CD4-positive, alpha-beta T cell treated with Interleukin-21 for 1 hour (primary cell): ENCODE data around the gene F9.
A peak's percentile ranks its signal among the peaks of the same experiment; 100 is the strongest.
"Not testable (repeated sequence)": the region's sequence is repeated elsewhere in the genome, so short reads cannot be mapped to it uniquely, and the experiment has no call there.

Experiments
- DNase-seq: peaks from one replicate; pipeline ENCODE4 v3.0.0-alpha.2; 2020

F9 gene

GRCh38 chrX:139530550-139530949 lies at the start of gene F9:
Gene F9 (plus strand): TSS chrX:139530739. CDS start chrX:139530765, 26 bp downstream.
- DNase-seq: no peak

DNA sequence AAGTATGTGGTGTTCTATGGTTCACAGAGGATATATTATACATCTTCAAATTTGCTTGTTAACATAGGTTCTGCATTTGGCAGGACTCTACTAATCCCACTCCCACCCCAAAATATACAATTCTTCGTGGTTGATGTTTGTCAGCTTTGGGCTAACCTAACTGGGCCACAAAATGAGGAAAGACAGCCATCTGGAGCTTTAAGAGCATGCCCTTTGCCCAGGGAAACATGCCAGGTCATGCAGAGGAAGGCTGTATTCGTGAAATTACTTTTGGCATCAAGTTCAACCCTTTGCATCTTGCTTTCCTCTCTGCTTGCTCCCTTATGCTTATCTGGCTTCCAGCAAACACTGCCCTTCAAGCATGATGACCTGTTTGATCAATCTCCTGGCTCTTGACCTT lies 46.8 kb upstream of the F9 start:
- no peak for DNase-seq

DNA sequence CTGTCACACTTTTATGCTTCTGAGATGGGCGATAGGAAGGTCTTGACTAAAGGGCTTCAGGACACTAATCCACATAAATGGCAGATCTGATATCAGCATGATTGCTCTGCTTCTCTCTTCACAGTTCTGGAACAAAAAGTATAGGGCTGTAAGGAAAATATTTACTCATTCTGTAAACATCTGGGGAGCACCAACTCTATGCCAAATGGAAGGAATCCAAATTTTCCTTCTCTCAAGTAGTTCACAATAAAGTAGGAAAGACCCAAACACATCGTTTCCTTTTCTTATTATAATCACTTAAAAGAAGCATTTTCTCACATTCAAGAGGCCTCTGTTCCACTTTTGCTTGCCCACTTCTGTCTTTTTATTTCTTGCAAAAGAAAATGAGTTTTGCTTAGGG lies 45.9 kb upstream of the F9 start:
- no peak for DNase-seq

GRCh38 chrX:139495324-139495723 lies 35.2 kb upstream of the F9 start:
- DNase-seq: no peak

- no peak for DNase-seq
These were observed 24.2 kb upstream of the F9 start for GRCh38 chrX:139506333-139506732.

DNA sequence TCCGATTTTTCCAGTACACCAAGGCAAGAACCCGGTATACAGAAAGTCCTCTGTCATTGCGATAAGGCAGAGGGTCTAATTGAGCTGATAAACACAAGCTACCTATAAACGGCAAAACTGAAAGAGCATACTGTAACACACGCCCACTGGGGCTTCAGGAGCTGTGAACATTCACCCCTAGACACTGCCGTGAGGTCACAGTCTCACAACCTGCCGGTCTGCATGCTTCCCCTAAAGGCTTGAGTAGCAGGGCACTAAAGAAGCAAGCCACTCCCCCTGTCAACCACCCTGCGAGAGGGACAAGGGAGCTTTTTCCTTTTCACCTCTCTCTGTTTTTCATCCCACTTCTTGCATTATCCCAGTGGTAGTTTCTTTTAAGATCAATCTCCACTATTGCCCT lies 22.4 kb upstream of the F9 start:
- no peak for DNase-seq

DNA sequence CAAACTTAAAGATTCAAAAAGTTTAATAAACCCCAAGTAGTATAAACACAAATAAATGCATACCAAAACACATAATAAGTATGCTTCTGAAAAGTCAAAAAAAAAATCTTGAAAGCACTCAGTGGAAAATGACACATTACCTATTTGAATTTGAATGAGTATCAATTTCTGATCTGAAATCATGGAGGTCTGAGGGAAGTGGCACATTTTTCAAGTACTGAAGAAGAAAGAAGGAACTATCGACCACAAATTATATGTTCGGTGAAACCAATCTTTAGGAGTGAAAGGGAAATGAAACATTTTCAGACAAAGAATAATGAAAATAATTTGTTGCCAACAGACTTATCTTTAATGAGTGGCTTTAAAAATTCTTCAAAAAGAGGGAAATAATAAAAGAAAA lies 12.1 kb upstream of the F9 start:
- no peak for DNase-seq

DNA sequence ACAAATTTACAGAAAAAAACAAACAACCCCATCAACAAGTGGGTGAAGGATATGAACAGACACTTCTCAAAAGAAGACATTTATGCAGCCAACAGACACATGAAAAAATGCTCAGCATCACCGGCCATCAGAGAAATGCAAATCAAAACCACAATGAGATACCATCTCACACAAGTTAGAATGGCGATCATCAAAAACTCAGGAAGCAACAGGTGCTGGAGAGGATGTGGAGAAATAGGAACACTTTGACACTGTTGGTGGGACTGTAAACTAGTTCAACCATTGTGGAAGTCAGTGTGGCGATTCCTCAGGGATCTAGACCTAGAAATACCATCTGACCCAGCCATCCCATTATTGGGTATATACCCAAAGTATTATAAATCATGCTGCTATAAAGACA lies 1.7 kb upstream of the F9 start:
- not testable (repeated sequence) for DNase-seq

DNA sequence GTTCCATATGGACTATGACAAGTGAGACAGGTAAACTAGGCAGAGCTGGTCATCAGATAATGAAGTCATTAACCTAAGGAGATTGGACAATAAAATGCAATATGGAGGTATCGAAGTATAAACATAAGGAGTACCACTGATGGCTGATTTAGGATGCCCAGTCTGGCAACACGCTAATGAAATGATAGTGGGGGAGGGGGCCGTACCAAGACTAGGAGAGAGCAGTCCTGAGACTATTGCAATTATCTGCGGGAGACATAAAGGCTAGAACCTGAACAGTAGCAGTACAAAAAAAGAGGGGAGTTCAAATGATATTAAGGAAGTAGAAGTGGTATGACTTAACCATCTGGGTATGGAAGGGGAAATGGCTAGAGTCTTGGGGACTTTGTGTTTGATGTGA lies 2.3 kb downstream of the F9 start:
- DNase-seq: no peak

- DNase-seq: no peak
These were observed 2.9 kb downstream of the F9 start for GRCh38 chrX:139533444-139533843.

DNA sequence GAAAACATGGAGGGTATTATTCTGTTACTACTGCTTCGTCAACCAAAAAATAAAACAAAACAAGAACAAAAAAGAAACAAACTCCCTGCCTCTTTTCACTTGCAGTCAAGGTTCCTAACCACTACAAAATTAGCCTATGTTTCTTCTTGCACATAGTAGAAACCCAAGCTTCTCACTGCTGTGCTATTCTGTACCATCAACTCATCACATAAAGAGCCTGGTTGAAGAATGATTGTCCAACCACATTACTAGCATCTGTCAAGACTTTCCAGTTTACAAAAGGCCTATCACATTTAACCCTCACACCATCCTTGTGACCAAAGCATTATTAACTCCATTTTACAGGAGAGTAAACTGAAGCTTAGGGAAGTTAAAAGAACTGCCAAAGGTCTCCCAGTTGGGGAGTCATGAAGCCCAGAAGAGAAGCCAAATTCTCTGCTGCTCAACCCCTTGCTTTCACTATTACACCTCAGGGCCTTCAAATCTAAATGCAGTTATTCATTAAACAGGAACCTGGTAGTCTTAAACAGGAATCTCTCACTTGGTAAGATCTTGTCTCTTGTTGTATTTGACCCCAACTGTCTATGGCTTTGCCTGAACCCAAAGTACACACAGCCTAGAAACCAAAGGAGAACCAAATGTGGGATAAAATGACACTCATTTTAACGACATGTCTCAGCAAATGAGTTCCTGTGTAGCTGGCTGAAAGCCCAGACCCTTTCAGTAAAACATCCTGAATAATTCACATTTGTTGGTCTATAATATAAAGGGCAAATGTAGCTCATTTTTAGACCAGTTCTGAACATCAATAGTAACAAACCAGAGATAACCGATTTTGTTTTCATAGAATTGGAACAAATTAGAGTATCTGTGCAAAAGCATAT lies 8.6 kb downstream of the F9 start:
- DNase-seq: no peak

GRCh38 chrX:139542652-139543051 lies 12.1 kb downstream of the F9 start:
- DNase-seq: no peak

GRCh38 chrX:139543920-139544319 lies 13.4 kb downstream of the F9 start:
- DNase-seq: no peak

DNA sequence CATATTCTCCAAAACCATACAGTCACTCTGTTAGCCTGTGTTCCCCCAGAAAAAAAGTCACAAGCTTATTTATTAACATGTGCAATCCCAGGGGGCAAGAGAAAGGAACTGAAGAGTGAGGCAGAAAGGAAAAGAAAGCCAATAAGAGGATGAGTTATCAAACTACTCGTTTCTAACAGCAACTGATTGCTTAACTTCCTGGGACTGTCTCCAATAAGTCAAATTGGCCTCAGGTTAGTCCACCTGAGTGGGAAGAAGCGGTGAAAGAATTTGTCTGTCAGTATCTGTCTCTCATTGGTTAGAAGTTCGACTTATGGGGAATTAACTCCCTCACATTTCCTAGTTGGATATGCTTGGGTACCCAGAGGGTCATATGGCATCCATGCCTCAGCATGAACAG lies 14.1 kb downstream of the F9 start:
- DNase-seq: no peak

DNA sequence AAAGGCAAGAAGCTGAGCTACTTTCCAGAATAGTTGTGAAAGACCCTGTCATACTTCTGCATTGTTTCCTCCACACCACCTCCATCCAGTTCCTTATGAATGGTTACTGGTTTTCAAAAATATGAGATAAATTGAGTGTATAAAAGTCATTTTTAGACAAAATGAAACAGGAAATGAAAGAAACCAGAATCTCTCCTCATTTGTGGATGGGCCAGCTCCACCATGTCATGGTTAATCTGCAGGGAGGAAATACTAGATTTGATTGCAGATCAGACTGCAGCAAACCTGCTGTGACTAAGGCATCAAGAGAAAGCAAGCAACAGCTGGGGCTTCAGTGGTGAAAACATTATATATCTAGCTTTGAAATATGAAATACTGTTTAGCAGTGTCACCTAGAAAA lies 23.8 kb downstream of the F9 start:
- no peak for DNase-seq

DNA sequence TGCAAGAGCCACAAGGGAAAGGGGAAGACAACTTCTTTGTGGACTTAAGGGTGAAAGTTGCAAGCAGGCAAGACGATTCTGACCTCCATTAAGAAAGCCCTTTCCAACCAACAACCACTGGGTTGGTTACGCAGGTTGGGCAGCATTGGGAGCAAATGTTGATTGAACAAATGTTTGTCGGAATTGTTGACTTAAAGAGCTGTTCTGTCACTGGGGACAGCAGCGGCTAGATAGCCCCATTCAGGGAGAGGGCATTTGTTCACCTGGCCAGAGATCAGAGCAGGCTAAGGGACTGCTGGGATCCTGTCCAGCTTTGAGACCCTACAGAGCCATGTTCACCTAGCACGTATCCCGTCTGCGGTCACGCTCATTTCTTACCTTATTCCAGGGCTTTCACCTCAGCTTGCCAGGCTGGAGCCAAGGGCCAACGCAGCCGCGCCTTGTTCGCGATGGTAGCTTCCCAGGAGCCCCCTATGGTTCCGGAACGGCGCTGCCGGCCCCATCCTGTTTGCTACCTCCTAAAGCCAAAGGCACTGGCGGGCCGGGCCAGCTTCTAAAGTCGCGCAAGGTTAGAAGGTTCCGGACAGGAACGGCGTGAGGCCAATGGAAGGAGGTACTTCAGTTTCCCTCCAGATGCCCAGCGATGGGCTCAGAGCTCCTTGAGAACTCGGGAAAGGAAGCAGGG lies 24.6 kb downstream of the F9 start:
- DNase-seq: no peak

GRCh38 chrX:139559383-139560042 lies 29.0 kb downstream of the F9 start:
- peak; percentile 0 for DNase-seq

GRCh38 chrX:139560221-139560620 lies 29.7 kb downstream of the F9 start:
- DNase-seq: no peak

DNA sequence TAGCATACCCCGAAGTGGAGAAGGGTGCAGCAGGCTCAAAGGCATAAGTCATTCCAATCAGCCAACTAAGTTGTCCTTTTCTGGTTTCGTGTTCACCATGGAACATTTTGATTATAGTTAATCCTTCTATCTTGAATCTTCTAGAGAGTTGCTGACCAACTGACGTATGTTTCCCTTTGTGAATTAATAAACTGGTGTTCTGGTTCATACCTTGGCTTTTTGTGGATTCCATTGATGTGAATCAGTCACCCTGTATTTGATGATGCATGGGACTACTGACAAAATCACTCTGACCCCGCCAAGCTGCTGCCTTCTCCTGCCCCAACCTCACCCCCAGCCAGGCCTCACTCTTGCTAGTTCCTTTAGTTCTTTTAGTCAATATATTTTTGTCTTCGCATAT lies 32.7 kb downstream of the F9 start:
- DNase-seq: no peak

DNA sequence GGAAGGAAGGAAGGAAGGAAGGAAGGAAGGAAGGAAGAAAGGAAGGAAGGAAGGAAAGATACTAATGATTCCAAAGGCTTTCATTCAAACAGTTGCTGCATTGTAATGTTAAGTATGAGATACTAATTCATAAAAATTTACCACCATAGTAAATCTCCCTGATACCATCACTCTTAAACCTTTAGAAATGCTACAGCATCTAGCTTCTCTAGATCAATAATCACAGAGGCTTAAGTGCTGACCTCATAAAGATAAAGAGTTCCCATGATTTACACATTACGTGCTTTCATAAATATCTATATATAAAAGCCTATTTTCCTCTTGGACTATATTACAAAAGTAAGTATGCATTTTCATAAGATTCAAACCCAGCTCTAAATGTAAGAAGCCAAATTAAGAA lies 36.4 kb downstream of the F9 start:
- DNase-seq: no peak

DNA sequence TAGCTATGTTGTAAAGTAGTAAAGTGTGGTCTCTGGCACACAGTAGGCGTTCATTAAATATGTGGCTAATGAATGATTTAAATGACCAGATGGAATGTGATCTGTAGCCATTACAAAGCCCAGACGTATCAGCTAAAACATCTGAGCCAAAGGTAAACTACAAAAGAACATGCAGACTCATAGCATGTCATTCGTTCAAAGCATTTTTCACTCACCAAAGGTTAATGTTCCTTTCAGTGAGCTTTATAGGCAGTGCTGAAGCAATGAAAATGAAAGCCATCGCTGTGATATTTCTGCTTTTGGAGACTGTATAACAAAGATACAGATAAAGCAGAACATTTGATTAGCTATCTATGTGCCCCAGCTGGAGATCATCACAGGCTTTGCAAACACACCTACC lies 50.5 kb downstream of the F9 start:
- DNase-seq: no peak

DNA sequence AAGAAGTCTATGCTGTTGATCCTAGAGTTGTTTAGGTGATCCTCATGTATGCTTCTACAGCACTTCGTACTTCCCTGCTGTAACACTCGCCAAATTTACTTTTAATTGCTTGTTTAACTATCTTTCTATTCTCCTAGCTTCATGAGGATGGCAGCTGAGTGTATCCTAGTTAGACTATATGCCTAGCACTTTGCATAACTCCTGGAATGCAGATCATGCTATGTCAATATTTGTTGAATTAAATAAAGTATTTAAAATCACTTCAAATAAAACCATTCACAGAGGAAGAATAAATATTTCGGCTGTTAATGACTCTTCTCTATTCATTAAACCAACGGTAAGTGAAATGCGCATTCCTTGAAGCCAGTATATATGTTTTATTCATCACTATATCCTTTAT lies 55.1 kb downstream of the F9 start:
- no peak for DNase-seq

GRCh38 chrX:139596068-139596467 lies 65.5 kb downstream of the F9 start:
- DNase-seq: no peak

GRCh38 chrX:139600105-139600504 lies 69.6 kb downstream of the F9 start:
- no peak for DNase-seq
